Smooth muscle cell (in vitro differentiated cells): ENCODE data around the gene RAB11FIP5. TPM values are rescaled to one million over a fixed set of nuclear protein-coding genes. Genes with fewer than 3 reads are reported as not detected.

Experiments used
- DNase-seq: peaks from one replicate; lab custom pipeline; 2025; ENCODE audit not compliant: unreplicated experiment; lab: John Stamatoyannopoulos, UW
- H2AFZ ChIP-seq: fragments of 200-600 bp; sonication (generic); 2 replicates; pipeline ENCODE4 v1.6.0; 2016; ENCODE audit warnings: antibody characterized with exemption, low read depth, mild to moderate bottlenecking
- H3F3A ChIP-seq: fragments of 200-600 bp; sonication (generic); 2 replicates; pipeline ENCODE4 v1.6.0; 2017; ENCODE audit warnings: antibody characterized with exemption, low read depth
- H3K27ac ChIP-seq: fragments of 200-600 bp; sonication (generic); 2 replicates; pipeline ENCODE4 v1.5.1; 2016; ENCODE audit warnings: low read depth, mild to moderate bottlenecking
- H3K27me3 ChIP-seq: fragments of 200-600 bp; sonication (generic); 2 replicates; pipeline ENCODE4 v1.6.1; 2016; ENCODE audit warnings: low read depth, mild to moderate bottlenecking
- H3K36me3 ChIP-seq: fragments of 200-600 bp; sonication (generic); 2 replicates; pipeline ENCODE4 v1.5.1; 2016; ENCODE audit warnings: low read depth
- H3K4me1 ChIP-seq: fragments of 200-600 bp; sonication (generic); 2 replicates; pipeline ENCODE4 v1.5.1; 2016; ENCODE audit warnings: low read depth
- H3K4me2 ChIP-seq: fragments of 200-600 bp; sonication (generic); 2 replicates; pipeline ENCODE4 v1.6.0; 2016; ENCODE audit warnings: mild to moderate bottlenecking
- H3K4me3 ChIP-seq: fragments of 200-600 bp; sonication (generic); 2 replicates; pipeline ENCODE4 v1.5.1; 2016; ENCODE audit warnings: mild to moderate bottlenecking
- H3K79me2 ChIP-seq: fragments of 200-600 bp; sonication (generic); 2 replicates; pipeline ENCODE4 v1.6.0; 2016; ENCODE audit warnings: low read depth, mild to moderate bottlenecking
- H3K9ac ChIP-seq: fragments of 200-600 bp; sonication (generic); 2 replicates; pipeline ENCODE4 v1.6.0; 2016; ENCODE audit warnings: low read depth
- H3K9me3 ChIP-seq: fragments of 200-600 bp; sonication (generic); replicated peaks from 2 replicates; pipeline ENCODE4 v1.5.1; 2016; ENCODE audit warnings: low read depth
- H4K20me1 ChIP-seq: fragments of 200-600 bp; sonication (generic); 2 replicates; pipeline ENCODE4 v1.6.0; 2016; ENCODE audit warnings: low read depth
- CTCF ChIP-seq: fragments of 200-600 bp; sonication (generic); IDR thresholded peaks from 2 replicates; pipeline ENCODE4 v1.5.1; 2017; ENCODE audit warnings: borderline replicate concordance, mild to moderate bottlenecking, antibody characterized with exemption; ENCODE audit not compliant: insufficient read depth, poor library complexity, severe bottlenecking
- WGBS: methylation state at CpG from one replicate; pipeline ENCODE4 v1.1.7; 2016; ENCODE audit warnings: low lambda C conversion rate; 5-methylcytosine and 5-hydroxymethylcytosine counted together
- polyA plus RNA-seq: library from polyadenylated mRNA; unstranded; fragments of >200 nt; fragmentation: Nextera tagmentation; extraction: Ambion mirVana; gene quantifications from 2 replicates; pipeline ENCODE4 v1.2.1, GENCODE V29; 2016
- total RNA-seq: library from RNA; depleted of rRNA; stranded (reverse); fragments of >200 nt; gene quantifications from 2 replicates; pipeline ENCODE4 v1.2.3, GENCODE V29; 2014

Gene RAB11FIP5
- total and polyA plus RNA-seq, 2 experiments from 2014 or later: 23.3 to 31.3 TPM

DNA sequence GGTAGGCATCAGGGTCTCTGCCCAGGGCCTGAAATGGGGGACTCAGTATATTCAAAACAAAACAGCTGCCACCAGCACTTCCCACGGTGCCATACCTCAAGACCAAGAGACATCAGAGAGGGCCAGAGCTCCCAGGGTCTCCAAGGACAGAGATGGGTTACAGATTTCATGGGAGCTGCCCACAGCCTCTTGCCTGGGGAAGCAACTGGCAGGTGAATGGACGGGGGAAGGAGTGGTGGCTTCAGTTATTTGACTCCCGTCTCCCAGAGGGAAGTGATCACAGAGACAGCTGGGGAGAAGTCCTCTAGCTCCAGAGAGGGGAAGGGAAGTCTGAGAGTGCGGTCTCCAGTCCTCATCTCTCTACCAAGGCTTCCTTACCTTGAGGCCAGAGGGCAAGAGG, 25.4 kb downstream of the RAB11FIP5 start:
- H2AFZ ChIP-seq: no peak overlapping the region
- no peaks in the 10 kb centered on the region for H3K27me3 ChIP-seq
- no peak for TF ChIP-seq CTCF
- H3K27ac ChIP-seq: no peak overlapping the region
- no peaks in the 10 kb centered on the region for H3K9me3 ChIP-seq
- H4K20me1 ChIP-seq: peaks cover 74% of the 10 kb centered on the region
- H3K4me1 ChIP-seq: peaks cover 27% of the 10 kb centered on the region
- H3F3A ChIP-seq: peaks cover 23% of the 10 kb centered on the region
- no peak overlapping the region for H3K9ac ChIP-seq
- H3K36me3 ChIP-seq: no peaks in the 10 kb centered on the region
- 96% methylated on average over 4 of the region's 4 CpGs for WGBS
- H3K4me3 ChIP-seq: no peak overlapping the region
- H3K4me2 ChIP-seq: no peak overlapping the region
- peaks cover 33% of the 10 kb centered on the region for H3K79me2 ChIP-seq
- no peak for DNase-seq

- Histone ChIP-seq H3K9me3 (no peaks in the 10 kb centered on the region), H4K20me1 (peaks cover 76% of the 10 kb centered on the region), H3K27ac (no peak overlapping the region), H3F3A (peaks cover 9% of the 10 kb centered on the region), H2AFZ (no peak overlapping the region), H3K4me1 (peaks cover 17% of the 10 kb centered on the region), H3K36me3 (no peaks in the 10 kb centered on the region), H3K79me2 (peaks cover 26% of the 10 kb centered on the region), H3K27me3 (no peaks in the 10 kb centered on the region), H3K4me2 (no peak overlapping the region), H3K4me3 (no peak overlapping the region), H3K9ac (no peak overlapping the region)
- peak; percentile 48 for DNase-seq
- WGBS: 16% methylated on average over 6 of the region's 6 CpGs
- peak; percentile 87 for TF ChIP-seq CTCF
Measured at GRCh38 chr2:73085691-73086090, 27.1 kb downstream of the RAB11FIP5 start.

- Histone ChIP-seq H4K20me1 (peaks cover 76% of the 10 kb centered on the region), H3K27me3 (no peaks in the 10 kb centered on the region), H3K9me3 (no peaks in the 10 kb centered on the region), H3K4me3 (no peak overlapping the region), H3F3A (peaks cover 2% of the 10 kb centered on the region), H3K79me2 (peaks cover 20% of the 10 kb centered on the region), H2AFZ (no peak overlapping the region), H3K36me3 (no peaks in the 10 kb centered on the region), H3K27ac (no peak overlapping the region), H3K4me1 (peaks cover 11% of the 10 kb centered on the region), H3K4me2 (no peak overlapping the region), H3K9ac (no peak overlapping the region)
- no peak for TF ChIP-seq CTCF
- DNase-seq: no peak
- WGBS: 93% methylated on average over 3 of the region's 3 CpGs
Measured at GRCh38 chr2:73084971-73085370, 27.8 kb downstream of the RAB11FIP5 start.

DNA sequence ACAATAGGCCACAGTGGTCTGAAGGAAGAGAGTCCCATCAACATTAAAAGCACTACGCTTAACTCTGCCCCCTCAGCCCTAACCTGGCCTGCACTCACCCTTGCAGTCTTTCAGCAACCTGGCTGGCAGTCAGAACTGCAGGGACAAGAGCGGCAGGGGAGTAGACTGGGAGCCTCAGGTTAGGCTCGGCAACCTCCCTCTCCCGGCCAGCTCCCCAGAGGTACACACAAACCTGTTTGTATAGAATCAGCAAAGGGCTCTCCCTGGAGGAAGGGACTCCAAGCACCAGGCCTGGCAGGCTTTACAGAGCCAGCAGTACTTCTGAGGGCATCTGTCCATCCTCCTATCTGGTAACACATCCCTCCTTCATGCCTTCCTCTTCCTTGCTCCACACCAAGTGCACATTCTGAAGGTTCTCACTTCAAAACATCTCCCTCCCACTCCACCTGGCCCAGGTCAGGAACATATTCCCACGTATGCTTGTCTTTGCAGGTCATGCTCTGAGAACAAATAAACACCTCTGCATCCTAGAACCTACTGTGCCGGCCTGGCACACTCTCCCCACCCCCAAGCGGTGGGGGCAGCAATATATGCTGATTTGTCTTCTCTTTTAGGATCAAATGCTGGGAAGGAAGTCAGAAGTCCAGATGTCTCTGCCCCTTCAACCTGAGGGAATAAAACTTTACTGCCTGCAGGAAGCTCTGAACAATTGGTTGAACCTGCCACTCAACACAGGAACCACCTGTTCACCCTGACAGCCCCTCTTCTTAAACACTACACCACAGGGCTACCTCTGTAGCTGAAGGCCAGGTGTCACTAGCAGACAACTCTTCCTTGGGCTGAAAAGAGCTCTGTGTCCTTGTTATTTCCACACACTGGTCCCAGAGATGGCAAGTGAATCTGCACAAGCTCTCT, 28.6 kb downstream of the RAB11FIP5 start:
- H3K9me3 ChIP-seq: no peaks in the 10 kb centered on the region
- H3K9ac ChIP-seq: no peak overlapping the region
- WGBS: 96% methylated on average over 7 of the region's 7 CpGs
- H3K27me3 ChIP-seq: no peaks in the 10 kb centered on the region
- peaks cover 7% of the 10 kb centered on the region for H3K4me1 ChIP-seq
- no peak for DNase-seq
- H3K27ac ChIP-seq: no peak overlapping the region
- no peak overlapping the region for H2AFZ ChIP-seq
- no peak overlapping the region for H3K4me2 ChIP-seq
- H3K4me3 ChIP-seq: no peak overlapping the region
- no peaks in the 10 kb centered on the region for H3K36me3 ChIP-seq
- peaks cover 20% of the 10 kb centered on the region for H3K79me2 ChIP-seq
- H4K20me1 ChIP-seq: peaks cover 82% of the 10 kb centered on the region
- no peak for TF ChIP-seq CTCF
- no peaks in the 10 kb centered on the region for H3F3A ChIP-seq
